ENCODE results near the gene KRT6A. TPM values are rescaled to one million over a fixed set of nuclear protein-coding genes. Genes with fewer than 3 reads are reported as not detected.

The KRT6A gene
- total and polyA plus RNA-seq, 10 of the 15 experiments (the other 5 are each of a cell fraction or from before 2014, with no cell fraction given), result 0.96 TPM; not detected in 9

GRCh38 chr12:52469853-52470252, 23.2 kb downstream of the KRT6A start:
- Histone ChIP-seq H4K20me1 (ENCODE audit: control insufficient read depth, insufficient read depth) (no peaks in the 10 kb centered on the region), H3K4me3 (no peak overlapping the region), H3K79me2 (ENCODE audit: control insufficient read depth, insufficient read depth, low read length) (no peaks in the 10 kb centered on the region), H3K9ac (ENCODE audit: control insufficient read depth, insufficient read depth, low read length) (no peak overlapping the region), H3K36me3 (ENCODE audit: control insufficient read depth in 2 of 2, insufficient read depth in 2 of 2, low read length in 1 of 2) (no peaks in the 10 kb centered on the region), H2AFZ (ENCODE audit: control insufficient read depth, low read depth, low read length) (no peak overlapping the region), H3K4me2 (ENCODE audit: control insufficient read depth, insufficient read depth) (no peak overlapping the region), H3K27me3 (replicated peaks in 1 of 2; ENCODE audit: control insufficient read depth in 2 of 2, insufficient read depth in 2 of 2, low read length in 1 of 2) (no peaks in the 10 kb centered on the region; a peak in 1 of 4 replicates), H3K4me1 (ENCODE audit: control insufficient read depth, insufficient read depth, low read length) (no peaks in the 10 kb centered on the region), H3K9me3 (replicated peaks; ENCODE audit: control insufficient read depth, insufficient read depth, low read length) (no peaks in the 10 kb centered on the region), H3K27ac (ENCODE audit: control insufficient read depth, insufficient read depth) (no peak overlapping the region)
- POLR2A ChIA-PET, result no interaction called here
- CTCF ChIA-PET, result no interaction called here
- ATAC-seq (no peak), FAIRE-seq (no peak), DNase-seq (ENCODE audit: low read depth, low spot score) (no peak)
- in situ Hi-C loops (cut with MboI) (no loop called here), intact Hi-C loops (cut with micrococcal nuclease; ENCODE audit: unreplicated experiment) (no loop called here)
- WGBS (ENCODE audit: insufficient coverage, insufficient replicate concordance, low lambda C conversion rate, missing lambda C conversion rate), result 24% methylated on average over 4 of the region's 4 CpGs
- RAD21 ChIA-PET (ENCODE audit: unreplicated experiment), result no interaction called here
- SMC1A ChIA-PET (ENCODE audit: uncharacterized antibody, unreplicated experiment), result no interaction called here
- BruUV-seq (replicated peaks), result no TSS peak
- no peak for TF ChIP-seq CREM (IDR thresholded peaks at IDR 0.05; ENCODE audit: low read depth)
- TF ChIP-seq TAF1 (IDR thresholded peaks at IDR 0.05; ENCODE audit: borderline replicate concordance, low read depth, low read length), result no peak
- no peak for TF ChIP-seq RELA (IDR thresholded peaks at IDR 0.05; ENCODE audit: borderline replicate concordance, partially characterized antibody)
- no peak for TF ChIP-seq RFX5 (IDR thresholded peaks at IDR 0.05; ENCODE audit: low read depth, low read length)
- no peak for TF ChIP-seq SMAD1 (IDR thresholded peaks at IDR 0.05; ENCODE audit: low read depth, partially characterized antibody)
- no peak for TF ChIP-seq USF2 (IDR thresholded peaks at IDR 0.05; ENCODE audit: borderline replicate concordance, low read depth, low read length)
- no peak for TF ChIP-seq NBN (IDR thresholded peaks at IDR 0.05)
- no peak for TF ChIP-seq POLR2A (IDR thresholded peaks at IDR 0.05; ENCODE audit: low read depth, low read length)
- no peak for TF ChIP-seq ZNF384 (IDR thresholded peaks at IDR 0.05; ENCODE audit: borderline replicate concordance, low read depth, low read length)
- no peak for TF ChIP-seq ZNF622 (IDR thresholded peaks at IDR 0.05)
- no peak for TF ChIP-seq USF1 (IDR thresholded peaks at IDR 0.05; ENCODE audit: borderline replicate concordance, extremely low read length, insufficient read depth, low read depth, low read length)
- no peak for TF ChIP-seq NFIC (IDR thresholded peaks at IDR 0.05; ENCODE audit: low read depth, low read length)
- TF ChIP-seq PAX5 (IDR thresholded peaks at IDR 0.05; ENCODE audit: borderline replicate concordance, low read depth, low read length), result no peak
- TF ChIP-seq STAT3 (IDR thresholded peaks at IDR 0.05; ENCODE audit: low read depth, low read length), result no peak
- no peak for TF ChIP-seq ZBTB11 (CRISPR knock-in tag; IDR thresholded peaks at IDR 0.05)
- TF ChIP-seq SRF (IDR thresholded peaks at IDR 0.05; ENCODE audit: low read depth in 2 of 2, low read length in 2 of 2), result no peak
- no peak for TF ChIP-seq JUNB (IDR thresholded peaks at IDR 0.05)
- no peak for TF ChIP-seq POLR2AphosphoS5 (IDR thresholded peaks at IDR 0.05; ENCODE audit: low read length)
- no peak for TF ChIP-seq REST (IDR thresholded peaks at IDR 0.05; ENCODE audit: low read depth, low read length)

All from GM12878 (cell line).